K562 (cell line): ENCODE results near the gene CSNK1G1.

ENCODE experiments used
- CBFA2T2 ChIP-seq: fragments of 450-650 bp; conservative IDR thresholded peaks from 2 replicates; pipeline ENCODE4 v1.6.1; 2017; ENCODE audit warnings: mild to moderate bottlenecking
- FOSL1 ChIP-seq: fragments of 200-800 bp; sonication (Bioruptor generic); conservative IDR thresholded peaks from 2 replicates; pipeline ENCODE4 v1.6.1; 2016; ENCODE audit warnings: missing genetic modification characterization, missing compliant biosample characterization
- POLR2A ChIP-seq: fragments of 450-650 bp; conservative IDR thresholded peaks from 2 replicates; pipeline ENCODE4 v1.6.1; 2016
- POLR2AphosphoS2 ChIP-seq: IDR thresholded peaks from 2 replicates; pipeline ENCODE4 v1.6.1; 2012; ENCODE audit warnings: low read length, improper control_type of control experiment
- SMC3 ChIP-seq: conservative IDR thresholded peaks from 2 replicates; pipeline ENCODE4 v1.6.1; 2011; ENCODE audit warnings: low read depth, low read length, improper control_type of control experiment; ENCODE audit not compliant: insufficient read depth
- TBL1XR1 ChIP-seq, 2 experiments: IDR thresholded peaks; 2 replicates each; pipeline ENCODE4 v1.6.1; 2012; ENCODE audit warnings: improper control_type of control experiment in 2 of 2, low read length in 2 of 2, mild to moderate bottlenecking in 1 of 2
- XRCC4 ChIP-seq: IDR thresholded peaks from one replicate; pipeline ENCODE4 v1.6.1; 2011; ENCODE audit not compliant: insufficient read depth, insufficient read length; ENCODE audit errors: extremely low read depth

GRCh38 chr15:64389036-64389435 is 33.1 kb upstream of the CSNK1G1 start:
- TF ChIP-seq FOSL1 (tag) (no peak), POLR2A (no peak), POLR2AphosphoS2 (no peak), CBFA2T2 (no peak), TBL1XR1 (IDR thresholded peaks at IDR 0.05; ENCODE audit: low read length in 2 of 2) (no peak), SMC3 (no peak), XRCC4 (no peak)
